GM21619 (cell line): ENCODE data around the gene C16orf46.
A peak's percentile ranks its signal among the peaks of the same experiment; 100 is the strongest.
"Not testable (repeated sequence)": the region's sequence is repeated elsewhere in the genome, so short reads cannot be mapped to it uniquely, and the experiment has no call there.

ENCODE experiments used
- ATAC-seq: cut with Tn5 transposase; IDR thresholded peaks from one replicate; pipeline ENCODE4 v1.9.1; 2021; ENCODE audit not compliant: unreplicated experiment

C16orf46 gene

GRCh38 chr16:81077076-81077940 is at the start of gene C16orf46:
C16orf46 (minus strand) TSS chr16:81077238; CDS start chr16:81063955, 13,283 bp downstream.
- ATAC-seq = peak; percentile 94

- no peak for ATAC-seq
Observed at GRCh38 chr16:81123092-81123852, 46.2 kb upstream of the C16orf46 start.

- ATAC-seq = no peak
Observed at GRCh38 chr16:81121474-81121990, 44.5 kb upstream of the C16orf46 start.

GRCh38 chr16:81117436-81117835 is 40.4 kb upstream of the C16orf46 start:
- ATAC-seq = no peak

GRCh38 chr16:81116285-81116684 is 39.2 kb upstream of the C16orf46 start:
- no peak for ATAC-seq

GRCh38 chr16:81112453-81112852 is 35.4 kb upstream of the C16orf46 start:
- ATAC-seq = no peak

- not testable (repeated sequence) for ATAC-seq
Observed at GRCh38 chr16:81109274-81109673, 32.2 kb upstream of the C16orf46 start.

- ATAC-seq = no peak
Observed at GRCh38 chr16:81107511-81107910, 30.5 kb upstream of the C16orf46 start.

- no peak for ATAC-seq
Observed at GRCh38 chr16:81106826-81107503, 29.9 kb upstream of the C16orf46 start.

GRCh38 chr16:81105946-81106345 is 28.9 kb upstream of the C16orf46 start:
- ATAC-seq = no peak

- no peak for ATAC-seq
Observed at GRCh38 chr16:81101702-81102101, 24.7 kb upstream of the C16orf46 start.

- ATAC-seq = no peak
Observed at GRCh38 chr16:81099958-81100357, 22.9 kb upstream of the C16orf46 start.

GRCh38 chr16:81097230-81097629 is 20.2 kb upstream of the C16orf46 start:
- no peak for ATAC-seq

GRCh38 chr16:81096715-81097208 is 19.7 kb upstream of the C16orf46 start:
- ATAC-seq = no peak

- peak; percentile 97 for ATAC-seq
Observed at GRCh38 chr16:81095953-81096714, 19.1 kb upstream of the C16orf46 start, which contains the start of gene GCSH. GCSH (minus strand) TSS chr16:81096395; CDS start chr16:81096278, 117 bp downstream.

GRCh38 chr16:81095653-81095952 is 18.6 kb upstream of the C16orf46 start:
- peak; percentile 5 for ATAC-seq

- ATAC-seq = no peak
Observed at GRCh38 chr16:81094771-81095251, 17.8 kb upstream of the C16orf46 start.

GRCh38 chr16:81088836-81089235 is 11.8 kb upstream of the C16orf46 start:
- ATAC-seq = no peak

GRCh38 chr16:81081014-81081413 is 4.0 kb upstream of the C16orf46 start:
- ATAC-seq = no peak

GRCh38 chr16:81080233-81080632 is 3.2 kb upstream of the C16orf46 start:
- ATAC-seq = no peak
